ENCODE measurements around the gene FHDC1. TPM values are rescaled to one million over a fixed set of nuclear protein-coding genes. Genes with fewer than 3 reads are reported as not detected.

The FHDC1 gene
- total RNA-seq, 1 donor from 2014 or later: 0.75 TPM

DNA sequence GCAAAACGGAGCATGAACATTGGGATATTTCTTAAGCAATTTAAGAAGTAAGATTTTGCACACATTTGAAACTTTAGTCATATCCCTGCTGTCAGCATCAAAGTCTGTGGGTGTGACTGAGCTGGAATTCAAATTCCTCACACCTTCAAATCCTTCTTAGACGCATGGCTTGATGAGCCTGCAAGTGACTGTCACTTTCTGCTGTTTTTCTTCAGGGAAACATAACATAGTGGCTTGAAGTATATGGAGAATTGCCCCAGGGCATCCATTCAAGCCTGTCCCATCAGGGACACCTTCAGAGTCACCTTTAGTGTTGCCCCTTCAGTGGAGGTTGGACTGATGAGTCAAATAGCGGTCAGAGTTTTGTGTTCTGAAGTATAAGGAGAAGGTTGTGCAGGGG, 17.4 kb downstream of the FHDC1 start:
- Histone ChIP-seq H3K27me3 (no peaks in the 10 kb centered on the region), H3K9me3 (no peaks in the 10 kb centered on the region), H3K4me1 (no peaks in the 10 kb centered on the region), H3K36me3 (no peaks in the 10 kb centered on the region), H3K27ac (no peak overlapping the region), H3K4me3 (no peak overlapping the region)
- intact Hi-C loops (cut with DNase I): no loop called here
- TF ChIP-seq, protein P1, sequence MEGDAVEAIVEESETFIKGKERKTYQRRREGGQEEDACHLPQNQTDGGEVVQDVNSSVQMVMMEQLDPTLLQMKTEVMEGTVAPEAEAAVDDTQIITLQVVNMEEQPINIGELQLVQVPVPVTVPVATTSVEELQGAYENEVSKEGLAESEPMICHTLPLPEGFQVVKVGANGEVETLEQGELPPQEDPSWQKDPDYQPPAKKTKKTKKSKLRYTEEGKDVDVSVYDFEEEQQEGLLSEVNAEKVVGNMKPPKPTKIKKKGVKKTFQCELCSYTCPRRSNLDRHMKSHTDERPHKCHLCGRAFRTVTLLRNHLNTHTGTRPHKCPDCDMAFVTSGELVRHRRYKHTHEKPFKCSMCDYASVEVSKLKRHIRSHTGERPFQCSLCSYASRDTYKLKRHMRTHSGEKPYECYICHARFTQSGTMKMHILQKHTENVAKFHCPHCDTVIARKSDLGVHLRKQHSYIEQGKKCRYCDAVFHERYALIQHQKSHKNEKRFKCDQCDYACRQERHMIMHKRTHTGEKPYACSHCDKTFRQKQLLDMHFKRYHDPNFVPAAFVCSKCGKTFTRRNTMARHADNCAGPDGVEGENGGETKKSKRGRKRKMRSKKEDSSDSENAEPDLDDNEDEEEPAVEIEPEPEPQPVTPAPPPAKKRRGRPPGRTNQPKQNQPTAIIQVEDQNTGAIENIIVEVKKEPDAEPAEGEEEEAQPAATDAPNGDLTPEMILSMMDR (IDR thresholded peaks at IDR 0.05): no peak
- no peak for DNase-seq (ENCODE audit: low spot score in 2 of 2)

DNA sequence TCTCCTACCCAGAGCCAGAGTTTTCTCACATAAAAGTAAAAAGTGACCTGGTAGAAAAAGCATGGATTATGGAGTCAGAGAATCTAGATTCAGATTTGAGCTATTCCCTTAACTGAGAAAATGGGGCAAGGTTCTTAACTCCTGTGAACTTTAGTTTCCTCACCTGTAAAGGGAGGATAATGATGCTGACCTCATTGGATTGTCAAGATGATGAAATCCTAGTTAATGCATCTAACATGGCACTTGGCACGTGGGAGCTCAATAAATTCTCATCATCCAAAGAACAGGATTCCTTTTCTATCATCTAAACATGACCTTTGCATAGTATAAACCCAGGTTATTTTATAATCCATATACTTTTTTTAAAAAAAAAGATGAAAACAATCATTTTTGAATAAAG, 18.6 kb downstream of the FHDC1 start:
- H3K27me3 ChIP-seq: no peaks in the 10 kb centered on the region
- DNase-seq (ENCODE audit: low spot score in 2 of 2): no peak
- no peak overlapping the region for H3K4me3 ChIP-seq
- TF ChIP-seq, protein P1 (IDR thresholded peaks at IDR 0.05): no peak
- no peak overlapping the region for H3K27ac ChIP-seq
- no peaks in the 10 kb centered on the region for H3K9me3 ChIP-seq
- H3K4me1 ChIP-seq: no peaks in the 10 kb centered on the region
- intact Hi-C loops (cut with DNase I): no loop called here
- H3K36me3 ChIP-seq: no peaks in the 10 kb centered on the region

DNA sequence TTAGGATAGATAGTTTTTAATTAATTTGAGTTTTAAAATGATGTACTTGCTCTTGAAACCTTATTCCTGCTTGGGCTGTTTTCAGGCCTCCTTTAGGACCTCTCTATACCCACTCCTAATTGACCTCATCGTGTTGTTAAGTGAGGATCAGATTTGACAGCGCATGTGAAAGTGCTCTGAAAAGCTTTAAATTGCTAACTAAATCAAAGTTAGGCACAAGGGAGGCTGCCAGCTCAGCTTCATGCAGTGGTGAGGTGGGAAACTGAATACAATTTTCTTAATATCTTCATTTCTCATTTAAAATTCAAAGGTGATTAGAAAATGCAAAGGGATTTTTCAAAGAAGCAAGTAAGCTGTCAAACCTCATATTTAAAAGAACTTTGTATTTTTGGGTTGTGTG, 20.0 kb downstream of the FHDC1 start:
- H3K4me1 ChIP-seq: no peaks in the 10 kb centered on the region
- H3K9me3 ChIP-seq: no peaks in the 10 kb centered on the region
- no peak overlapping the region for H3K4me3 ChIP-seq
- H3K36me3 ChIP-seq: no peaks in the 10 kb centered on the region
- intact Hi-C loops (cut with DNase I): no loop called here
- DNase-seq (ENCODE audit: low spot score in 2 of 2): no peak
- no peak overlapping the region for H3K27ac ChIP-seq
- H3K27me3 ChIP-seq: no peaks in the 10 kb centered on the region
- TF ChIP-seq, protein P1 (IDR thresholded peaks at IDR 0.05): no peak

DNA sequence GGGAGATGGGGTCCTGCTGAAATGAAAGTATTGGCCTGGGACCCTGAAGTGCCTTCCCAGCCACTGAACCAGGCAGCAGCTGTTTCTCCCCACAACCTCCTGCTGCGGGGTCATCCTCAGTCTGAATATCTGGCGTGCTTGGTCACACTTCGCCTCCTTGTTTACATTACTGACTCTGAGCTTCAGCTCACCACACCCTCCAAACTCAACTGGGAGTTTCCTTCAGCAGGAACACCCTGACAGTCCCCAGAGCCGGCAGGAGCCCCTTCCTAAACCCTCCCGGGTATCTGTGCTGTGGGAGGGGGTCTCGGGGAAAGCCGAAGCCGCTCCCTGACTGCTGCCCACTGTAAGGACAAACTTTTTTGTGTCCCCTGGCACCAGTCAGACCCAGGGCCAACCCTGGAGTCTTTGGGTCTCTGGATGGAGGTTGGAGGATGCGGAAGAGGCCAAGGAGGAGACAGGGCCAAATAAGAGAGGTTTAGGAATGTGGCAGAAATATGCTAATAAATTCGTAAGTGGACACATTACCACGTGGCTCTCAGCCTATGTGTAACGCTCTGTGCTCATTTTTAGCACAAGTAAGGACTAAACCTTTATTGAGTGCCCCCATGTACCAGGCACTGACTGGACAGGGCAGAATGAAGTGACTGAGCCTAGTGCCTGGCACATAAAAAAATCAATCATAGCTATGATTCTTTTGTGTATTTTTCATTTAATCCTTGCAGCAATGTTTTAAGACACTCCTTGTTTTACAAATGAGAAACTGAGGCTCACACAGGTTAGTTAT, 20.7 kb downstream of the FHDC1 start:
- Histone ChIP-seq H3K4me1 (no peaks in the 10 kb centered on the region), H3K27ac (no peak overlapping the region)
- intact Hi-C loops (cut with DNase I): no loop called here

DNA sequence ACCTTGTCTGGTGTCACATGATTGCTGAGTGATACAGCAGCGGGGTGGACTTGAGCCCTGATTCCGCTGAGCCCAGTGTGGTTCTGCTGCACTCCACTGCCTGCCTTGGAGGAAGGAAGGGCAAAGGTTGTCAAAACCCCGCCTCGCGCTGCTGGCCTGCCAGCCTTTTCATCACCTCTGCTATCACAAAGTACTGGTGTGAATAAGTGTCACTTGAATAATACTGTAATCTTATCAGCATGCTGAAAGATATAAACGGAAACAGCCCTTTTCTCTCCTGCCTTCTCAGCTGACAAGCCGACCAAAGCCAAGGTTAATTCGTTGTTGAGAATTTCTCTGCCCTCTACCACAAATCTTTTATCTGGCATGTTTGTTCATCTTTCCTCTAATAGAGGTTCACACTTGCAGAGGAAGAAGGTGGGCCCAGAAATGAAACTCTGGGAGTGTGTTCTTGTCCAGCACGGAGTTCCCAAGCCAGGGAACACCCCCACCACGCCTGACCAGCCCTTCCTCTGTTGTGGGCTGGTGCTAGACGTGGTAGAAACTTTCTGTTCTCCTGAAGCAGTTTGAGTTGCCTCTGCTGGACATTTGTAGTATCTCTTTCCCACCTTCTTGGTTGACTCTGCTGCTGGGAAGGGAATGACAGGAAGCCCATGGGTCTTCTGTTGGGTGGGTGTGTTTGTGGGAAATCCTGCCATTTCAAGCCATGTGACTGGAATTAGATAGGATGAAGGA, 21.5 kb downstream of the FHDC1 start:
- H3K27ac ChIP-seq: peak overlapping the region in 1 of 2 donors; percentile 6
- intact Hi-C loops (cut with DNase I): no loop called here

More for the DNA sequence above, 20.7 kb downstream of the FHDC1 start:
- no peak for DNase-seq (ENCODE audit: low spot score in 2 of 2)
- TF ChIP-seq, protein P1 (IDR thresholded peaks at IDR 0.05): no peak
- Histone ChIP-seq H3K4me3 (no peak overlapping the region), H3K36me3 (no peaks in the 10 kb centered on the region), H3K9me3 (no peaks in the 10 kb centered on the region), H3K27me3 (no peaks in the 10 kb centered on the region)

More for the DNA sequence above, 21.5 kb downstream of the FHDC1 start:
- Histone ChIP-seq H3K4me3 (no peak overlapping the region), H3K27me3 (no peaks in the 10 kb centered on the region), H3K36me3 (no peaks in the 10 kb centered on the region), H3K4me1 (no peaks in the 10 kb centered on the region), H3K9me3 (no peaks in the 10 kb centered on the region)
- TF ChIP-seq, protein P1 (IDR thresholded peaks at IDR 0.05): no peak
- DNase-seq (ENCODE audit: low spot score in 2 of 2): no peak

Data from ascending aorta (tissue), 2 donors.